Ishikawa (cell line): Measurements from ENCODE around the gene TMEM72.

Experiments
- CEBPB ChIP-seq: IDR thresholded peaks from 2 replicates; pipeline ENCODE4 v1.6.1; 2012
- CREB1 ChIP-seq: IDR thresholded peaks from 2 replicates; pipeline ENCODE4 v1.6.1; 2012; ENCODE audit warnings: low read depth
- EGR1 ChIP-seq: IDR thresholded peaks from 2 replicates; pipeline ENCODE4 v1.6.1; 2012
- EP300 ChIP-seq: IDR thresholded peaks from 2 replicates; pipeline ENCODE4 v1.6.1; 2012; ENCODE audit warnings: borderline replicate concordance
- FOXM1 ChIP-seq: IDR thresholded peaks from 2 replicates; pipeline ENCODE4 v1.6.1; 2012; ENCODE audit warnings: low read depth, borderline replicate concordance
- NFIC ChIP-seq: IDR thresholded peaks from 2 replicates; pipeline ENCODE4 v1.6.1; 2012
- RAD21 ChIP-seq: IDR thresholded peaks from 2 replicates; pipeline ENCODE4 v1.6.1; 2012; ENCODE audit warnings: low read depth
- TAF1 ChIP-seq: IDR thresholded peaks from 2 replicates; pipeline ENCODE4 v1.6.1; 2012; ENCODE audit warnings: low read depth, mild to moderate bottlenecking
- TCF12 ChIP-seq: IDR thresholded peaks from 2 replicates; pipeline ENCODE4 v1.6.1; 2012; ENCODE audit warnings: low read depth
- TEAD4 ChIP-seq: IDR thresholded peaks from 2 replicates; pipeline ENCODE4 v1.6.1; 2012
- YY1 ChIP-seq: IDR thresholded peaks from 2 replicates; pipeline ENCODE4 v1.6.1; 2012; ENCODE audit warnings: low read depth
- ZBTB7A ChIP-seq: IDR thresholded peaks from 2 replicates; pipeline ENCODE4 v1.6.1; 2012; ENCODE audit warnings: low read depth
- TF ChIP-seq, protein P1 (sequence below): IDR thresholded peaks from 2 replicates; pipeline ENCODE4 v1.6.1; 2012
- TF ChIP-seq, protein P2 (sequence below): IDR thresholded peaks from 2 replicates; pipeline ENCODE4 v1.6.1; 2012; ENCODE audit warnings: low read depth, mild to moderate bottlenecking
- TF ChIP-seq, protein P3 (sequence below): IDR thresholded peaks from 2 replicates; pipeline ENCODE4 v1.6.1; 2012

The TMEM72 gene

DNA sequence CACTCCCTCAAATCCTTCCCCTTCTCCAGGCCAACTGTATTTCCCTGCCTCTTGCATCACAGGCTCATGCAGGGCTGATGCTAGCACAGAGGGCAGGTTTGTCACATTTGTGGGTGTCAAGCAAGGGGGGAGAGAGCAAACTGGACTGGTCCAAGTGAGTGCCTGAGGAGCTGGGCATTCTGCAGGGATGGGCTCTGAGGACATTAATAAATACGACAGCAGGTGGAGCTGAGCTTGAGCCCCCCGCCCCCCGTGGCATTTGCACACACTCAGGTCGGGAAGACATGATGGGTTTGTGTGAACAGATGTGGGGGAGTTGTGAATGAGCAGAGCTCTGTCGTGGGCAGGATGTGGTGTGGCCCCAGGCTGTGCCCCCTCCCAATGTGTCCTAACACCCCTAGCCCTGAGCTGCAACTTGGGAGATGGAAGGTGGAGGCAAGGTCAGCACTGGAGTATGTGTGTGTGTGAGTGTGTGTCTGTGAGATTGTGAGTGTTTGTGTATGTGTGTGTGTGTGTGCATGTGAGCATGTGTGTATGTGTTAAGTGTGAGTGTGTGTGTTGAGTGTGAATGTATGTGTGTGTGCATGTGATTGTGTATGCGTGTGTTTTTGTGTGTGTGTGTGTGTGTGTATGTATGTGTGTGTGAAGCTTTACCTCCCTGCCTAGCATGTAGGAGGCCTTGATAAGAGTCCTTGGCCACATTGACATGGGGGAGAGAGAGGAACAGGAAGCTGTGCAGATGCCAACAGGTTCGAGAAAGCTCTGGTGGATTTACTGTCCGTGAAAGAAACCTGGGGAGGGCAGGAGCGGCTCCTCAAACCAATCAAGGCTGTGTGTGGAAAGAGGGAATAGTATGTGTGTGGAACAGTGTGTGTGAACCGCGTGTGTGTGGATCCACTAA, 57.6 kb downstream of the TMEM72 start:
- TF ChIP-seq EP300: no peak
- no peak for TF ChIP-seq FOXM1
- no peak for TF ChIP-seq EGR1
- no peak for TF ChIP-seq YY1
- no peak for TF ChIP-seq CEBPB
- TF ChIP-seq ZBTB7A: no peak
- TF ChIP-seq TAF1: no peak
- TF ChIP-seq, protein P1, sequence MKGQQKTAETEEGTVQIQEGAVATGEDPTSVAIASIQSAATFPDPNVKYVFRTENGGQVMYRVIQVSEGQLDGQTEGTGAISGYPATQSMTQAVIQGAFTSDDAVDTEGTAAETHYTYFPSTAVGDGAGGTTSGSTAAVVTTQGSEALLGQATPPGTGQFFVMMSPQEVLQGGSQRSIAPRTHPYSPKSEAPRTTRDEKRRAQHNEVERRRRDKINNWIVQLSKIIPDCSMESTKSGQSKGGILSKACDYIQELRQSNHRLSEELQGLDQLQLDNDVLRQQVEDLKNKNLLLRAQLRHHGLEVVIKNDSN: no peak
- TF ChIP-seq, protein P2, sequence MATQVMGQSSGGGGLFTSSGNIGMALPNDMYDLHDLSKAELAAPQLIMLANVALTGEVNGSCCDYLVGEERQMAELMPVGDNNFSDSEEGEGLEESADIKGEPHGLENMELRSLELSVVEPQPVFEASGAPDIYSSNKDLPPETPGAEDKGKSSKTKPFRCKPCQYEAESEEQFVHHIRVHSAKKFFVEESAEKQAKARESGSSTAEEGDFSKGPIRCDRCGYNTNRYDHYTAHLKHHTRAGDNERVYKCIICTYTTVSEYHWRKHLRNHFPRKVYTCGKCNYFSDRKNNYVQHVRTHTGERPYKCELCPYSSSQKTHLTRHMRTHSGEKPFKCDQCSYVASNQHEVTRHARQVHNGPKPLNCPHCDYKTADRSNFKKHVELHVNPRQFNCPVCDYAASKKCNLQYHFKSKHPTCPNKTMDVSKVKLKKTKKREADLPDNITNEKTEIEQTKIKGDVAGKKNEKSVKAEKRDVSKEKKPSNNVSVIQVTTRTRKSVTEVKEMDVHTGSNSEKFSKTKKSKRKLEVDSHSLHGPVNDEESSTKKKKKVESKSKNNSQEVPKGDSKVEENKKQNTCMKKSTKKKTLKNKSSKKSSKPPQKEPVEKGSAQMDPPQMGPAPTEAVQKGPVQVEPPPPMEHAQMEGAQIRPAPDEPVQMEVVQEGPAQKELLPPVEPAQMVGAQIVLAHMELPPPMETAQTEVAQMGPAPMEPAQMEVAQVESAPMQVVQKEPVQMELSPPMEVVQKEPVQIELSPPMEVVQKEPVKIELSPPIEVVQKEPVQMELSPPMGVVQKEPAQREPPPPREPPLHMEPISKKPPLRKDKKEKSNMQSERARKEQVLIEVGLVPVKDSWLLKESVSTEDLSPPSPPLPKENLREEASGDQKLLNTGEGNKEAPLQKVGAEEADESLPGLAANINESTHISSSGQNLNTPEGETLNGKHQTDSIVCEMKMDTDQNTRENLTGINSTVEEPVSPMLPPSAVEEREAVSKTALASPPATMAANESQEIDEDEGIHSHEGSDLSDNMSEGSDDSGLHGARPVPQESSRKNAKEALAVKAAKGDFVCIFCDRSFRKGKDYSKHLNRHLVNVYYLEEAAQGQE: no peak
- no peak for TF ChIP-seq NFIC
- no peak for TF ChIP-seq CREB1
- TF ChIP-seq TEAD4: no peak
- TF ChIP-seq, protein P3, sequence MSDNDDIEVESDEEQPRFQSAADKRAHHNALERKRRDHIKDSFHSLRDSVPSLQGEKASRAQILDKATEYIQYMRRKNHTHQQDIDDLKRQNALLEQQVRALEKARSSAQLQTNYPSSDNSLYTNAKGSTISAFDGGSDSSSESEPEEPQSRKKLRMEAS: no peak
- no peak for TF ChIP-seq TCF12
- no peak for TF ChIP-seq RAD21

DNA sequence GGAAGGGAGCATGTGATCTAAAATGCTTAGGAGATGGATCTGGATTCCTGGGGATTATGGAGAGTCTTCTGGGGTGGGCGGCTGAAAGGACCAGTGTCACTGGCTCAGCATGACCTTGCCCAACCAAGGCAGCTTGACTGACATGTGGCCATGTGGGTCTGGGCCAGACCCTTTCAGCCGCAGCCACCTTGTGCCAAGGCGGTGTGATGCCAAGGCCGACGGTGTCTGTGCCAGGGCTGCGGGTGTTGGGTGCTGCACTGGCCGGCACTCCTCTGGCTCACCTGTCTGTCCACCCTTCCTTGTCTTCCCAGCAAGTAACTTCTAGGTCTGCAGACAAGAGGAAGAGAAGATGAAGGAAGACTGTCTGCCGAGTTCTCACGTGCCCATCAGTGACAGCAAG, 58.7 kb downstream of the TMEM72 start:
- TF ChIP-seq TEAD4 (no peak), CEBPB (no peak), CREB1 (no peak), RAD21 (no peak), YY1 (no peak), ZBTB7A (no peak), TCF12 (no peak), EGR1 (no peak), EP300 (no peak), NFIC (no peak), FOXM1 (no peak)
- TF ChIP-seq, protein P2: no peak

DNA sequence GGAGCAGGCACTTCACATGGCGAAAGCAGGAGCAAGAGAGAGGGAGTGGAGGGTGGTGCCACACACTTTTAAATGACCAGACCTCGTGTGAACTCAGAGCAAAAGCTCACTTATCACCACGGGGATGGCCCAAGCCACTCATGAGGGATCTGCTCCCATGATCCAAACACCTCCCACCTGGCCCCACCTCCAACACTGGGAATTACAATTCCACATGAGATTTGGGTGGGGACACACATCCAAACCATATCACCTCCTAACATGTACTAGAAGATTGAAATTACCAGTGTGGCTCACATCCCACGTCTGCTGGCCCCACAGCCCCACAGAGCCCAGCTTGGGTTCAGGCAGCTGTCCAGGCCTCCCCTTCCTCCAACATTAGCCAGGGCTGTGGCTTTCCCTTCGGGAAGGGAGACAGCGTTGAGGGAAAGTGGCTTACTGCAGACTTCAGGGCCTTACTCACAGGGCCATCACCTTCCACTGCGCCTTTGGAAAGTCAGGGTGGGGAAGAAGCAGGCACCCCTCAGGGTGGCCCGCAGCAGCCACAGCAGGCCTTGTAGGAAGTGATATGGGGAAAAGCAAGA, 59.8 kb downstream of the TMEM72 start:
- TF ChIP-seq TCF12 (no peak), EGR1 (no peak), RAD21 (no peak), FOXM1 (no peak), TAF1 (no peak), EP300 (no peak), YY1 (no peak), TEAD4 (no peak), NFIC (no peak), CREB1 (no peak), ZBTB7A (no peak), CEBPB (no peak)
- TF ChIP-seq, protein P1: no peak
- TF ChIP-seq, protein P2: no peak
- TF ChIP-seq, protein P3: no peak
